Measurements from ENCODE around the gene CAD. TPM values are rescaled to one million over a fixed set of nuclear protein-coding genes. Genes with fewer than 3 reads are reported as not detected.

The CAD gene
- total RNA-seq, 1 donor from 2014 or later: 7.7 TPM

DNA sequence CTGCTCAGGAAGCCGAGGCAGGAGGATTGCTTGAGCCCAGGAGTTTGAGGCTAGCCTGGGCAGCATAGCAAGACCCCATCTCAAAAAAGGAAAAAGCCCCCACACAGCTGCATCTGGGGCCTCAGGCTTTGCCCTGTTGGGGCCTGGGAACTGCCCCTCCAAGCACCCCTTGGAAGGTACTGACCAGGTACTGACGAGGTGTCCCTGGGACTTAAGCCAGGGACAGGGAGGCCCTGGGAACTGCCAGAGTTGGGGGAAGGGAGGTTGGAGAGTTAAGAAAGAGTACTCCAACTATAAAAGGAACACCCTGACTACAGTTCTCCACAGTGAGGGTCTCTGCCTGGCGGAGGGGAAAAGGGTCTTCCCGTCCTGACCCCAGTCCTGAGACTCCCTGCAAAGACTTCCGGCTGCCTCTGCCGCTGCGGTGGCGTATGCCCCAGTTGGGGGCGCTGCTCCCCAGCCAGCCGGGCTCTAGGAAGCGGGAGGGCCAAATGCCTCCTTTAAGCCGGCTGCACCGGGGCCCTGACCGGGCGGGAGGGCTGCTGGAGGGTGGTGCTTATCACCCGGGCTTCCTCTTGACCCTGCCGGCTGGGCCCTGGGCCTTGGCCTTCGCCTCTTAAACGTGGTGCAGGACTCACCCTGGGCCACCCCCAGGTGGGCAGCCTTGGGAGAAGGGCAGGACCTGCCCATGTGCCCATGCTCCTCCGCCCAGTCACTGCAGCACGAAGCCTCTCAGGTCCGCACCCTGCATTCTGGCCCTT lies 32.9 kb downstream of the CAD start:
- peaks cover 53% of the 10 kb centered on the region for H3K27me3 ChIP-seq (ENCODE audit: low read depth)
- H3K4me1 ChIP-seq: peaks cover 20% of the 10 kb centered on the region
- no peaks in the 10 kb centered on the region for H3K9me3 ChIP-seq (replicated peaks)
- intact Hi-C loops (cut with micrococcal nuclease): no loop called here
- H3K27ac ChIP-seq (replicated peaks): no peak overlapping the region
- H3K36me3 ChIP-seq: no peaks in the 10 kb centered on the region
- DNase-seq: peak; percentile 48
- TF ChIP-seq, protein P1, sequence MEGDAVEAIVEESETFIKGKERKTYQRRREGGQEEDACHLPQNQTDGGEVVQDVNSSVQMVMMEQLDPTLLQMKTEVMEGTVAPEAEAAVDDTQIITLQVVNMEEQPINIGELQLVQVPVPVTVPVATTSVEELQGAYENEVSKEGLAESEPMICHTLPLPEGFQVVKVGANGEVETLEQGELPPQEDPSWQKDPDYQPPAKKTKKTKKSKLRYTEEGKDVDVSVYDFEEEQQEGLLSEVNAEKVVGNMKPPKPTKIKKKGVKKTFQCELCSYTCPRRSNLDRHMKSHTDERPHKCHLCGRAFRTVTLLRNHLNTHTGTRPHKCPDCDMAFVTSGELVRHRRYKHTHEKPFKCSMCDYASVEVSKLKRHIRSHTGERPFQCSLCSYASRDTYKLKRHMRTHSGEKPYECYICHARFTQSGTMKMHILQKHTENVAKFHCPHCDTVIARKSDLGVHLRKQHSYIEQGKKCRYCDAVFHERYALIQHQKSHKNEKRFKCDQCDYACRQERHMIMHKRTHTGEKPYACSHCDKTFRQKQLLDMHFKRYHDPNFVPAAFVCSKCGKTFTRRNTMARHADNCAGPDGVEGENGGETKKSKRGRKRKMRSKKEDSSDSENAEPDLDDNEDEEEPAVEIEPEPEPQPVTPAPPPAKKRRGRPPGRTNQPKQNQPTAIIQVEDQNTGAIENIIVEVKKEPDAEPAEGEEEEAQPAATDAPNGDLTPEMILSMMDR (IDR thresholded peaks at IDR 0.05; ENCODE audit: borderline replicate concordance): peak; percentile 80
- no peak overlapping the region for H3K4me3 ChIP-seq

GRCh38 chr2:27250652-27251379 lies 33.6 kb downstream of the CAD start:
- intact Hi-C loops (cut with micrococcal nuclease): no loop called here
- H3K36me3 ChIP-seq: no peaks in the 10 kb centered on the region
- peaks cover 58% of the 10 kb centered on the region for H3K27me3 ChIP-seq (ENCODE audit: low read depth)
- H3K27ac ChIP-seq (replicated peaks): no peak overlapping the region
- TF ChIP-seq, protein P1 (IDR thresholded peaks at IDR 0.05; ENCODE audit: borderline replicate concordance): no peak
- peaks cover 12% of the 10 kb centered on the region for H3K4me1 ChIP-seq
- DNase-seq: no peak
- H3K9me3 ChIP-seq (replicated peaks): no peaks in the 10 kb centered on the region
- H3K4me3 ChIP-seq: no peak overlapping the region

DNA sequence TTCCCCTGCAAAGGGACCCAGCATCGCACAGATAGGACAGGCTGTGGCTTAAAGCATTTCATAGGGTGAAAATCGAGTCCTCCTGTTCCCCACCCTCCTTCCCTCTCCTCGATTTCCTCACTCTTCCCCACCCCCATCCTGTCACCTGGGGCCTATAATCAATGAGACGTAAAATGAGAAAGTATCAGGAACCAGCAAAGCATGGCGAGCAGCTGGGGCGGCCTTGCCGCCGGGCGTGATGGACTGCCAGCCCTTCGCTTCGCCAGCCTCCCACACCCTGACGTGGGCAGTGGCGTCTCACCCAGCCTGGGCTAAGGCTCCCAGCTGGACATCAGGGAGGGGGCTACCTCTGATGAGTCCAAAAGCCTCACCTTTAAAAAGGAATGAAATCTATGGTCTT lies 34.6 kb downstream of the CAD start:
- no peaks in the 10 kb centered on the region for H3K36me3 ChIP-seq
- H3K4me1 ChIP-seq: peaks cover 9% of the 10 kb centered on the region
- H3K9me3 ChIP-seq (replicated peaks): no peaks in the 10 kb centered on the region
- intact Hi-C loops (cut with micrococcal nuclease): no loop called here
- DNase-seq: no peak
- peaks cover 67% of the 10 kb centered on the region for H3K27me3 ChIP-seq (ENCODE audit: low read depth)
- no peak overlapping the region for H3K4me3 ChIP-seq
- H3K27ac ChIP-seq (replicated peaks): no peak overlapping the region
- TF ChIP-seq, protein P1 (IDR thresholded peaks at IDR 0.05; ENCODE audit: borderline replicate concordance): no peak

- DNase-seq: no peak
- Histone ChIP-seq H3K27ac (replicated peaks) (no peak overlapping the region), H3K36me3 (no peaks in the 10 kb centered on the region), H3K4me1 (peaks cover 5% of the 10 kb centered on the region), H3K27me3 (ENCODE audit: low read depth) (peaks cover 95% of the 10 kb centered on the region), H3K9me3 (replicated peaks) (no peaks in the 10 kb centered on the region), H3K4me3 (no peak overlapping the region)
- intact Hi-C loops (cut with micrococcal nuclease): no loop called here
- TF ChIP-seq, protein P1 (IDR thresholded peaks at IDR 0.05; ENCODE audit: borderline replicate concordance): no peak
These were observed 38.0 kb downstream of the CAD start for GRCh38 chr2:27255187-27255586.

- no peak for DNase-seq
- H3K27me3 ChIP-seq (ENCODE audit: low read depth): peaks cover 95% of the 10 kb centered on the region
- H3K36me3 ChIP-seq: no peaks in the 10 kb centered on the region
- intact Hi-C loops (cut with micrococcal nuclease): no loop called here
- H3K27ac ChIP-seq (replicated peaks): no peak overlapping the region
- H3K4me3 ChIP-seq: no peak overlapping the region
- H3K4me1 ChIP-seq: no peaks in the 10 kb centered on the region
- TF ChIP-seq, protein P1 (IDR thresholded peaks at IDR 0.05; ENCODE audit: borderline replicate concordance): no peak
- no peaks in the 10 kb centered on the region for H3K9me3 ChIP-seq (replicated peaks)
These were observed 38.5 kb downstream of the CAD start for GRCh38 chr2:27255660-27256059.

All from left ventricle myocardium inferior (tissue), 1 donor.